Embryonic facial prominence (tissue), 1 donor: ENCODE measurements around the gene ABCF2.

Source experiments
- DNase-seq: peaks from one replicate; pipeline ENCODE4 v3.0.0-alpha.2; 2016; ENCODE audit errors: extremely low spot score

The ABCF2 gene

GRCh38 chr7:151252961-151253711 lies 26.1 kb upstream of the ABCF2 start:
- DNase-seq: no peak

- DNase-seq: no peak
Measured at GRCh38 chr7:151252561-151252835, 25.5 kb upstream of the ABCF2 start.

- no peak for DNase-seq
Measured at GRCh38 chr7:151251689-151252560, 24.9 kb upstream of the ABCF2 start.

- no peak for DNase-seq
Measured at GRCh38 chr7:151251328-151251688, 24.3 kb upstream of the ABCF2 start.

- no peak for DNase-seq
Measured at GRCh38 chr7:151250181-151251132, 23.5 kb upstream of the ABCF2 start.

- no peak for DNase-seq
Measured at GRCh38 chr7:151249732-151250072, 22.7 kb upstream of the ABCF2 start.

GRCh38 chr7:151249034-151249731 lies 22.2 kb upstream of the ABCF2 start:
- no peak for DNase-seq

- no peak for DNase-seq
Measured at GRCh38 chr7:151248346-151249033, 21.5 kb upstream of the ABCF2 start, which contains the start of gene SMARCD3. Gene SMARCD3, minus strand, starts transcription at chr7:151248694. Its CDS starts 132 bp downstream, at chr7:151248562.

- DNase-seq: no peak
Measured at GRCh38 chr7:151247611-151248345, 20.8 kb upstream of the ABCF2 start.

GRCh38 chr7:151246851-151247580 lies 20.0 kb upstream of the ABCF2 start:
- no peak for DNase-seq

- no peak for DNase-seq
Measured at GRCh38 chr7:151246102-151246850, 19.3 kb upstream of the ABCF2 start.

GRCh38 chr7:151245360-151246101 lies 18.5 kb upstream of the ABCF2 start:
- DNase-seq: no peak

GRCh38 chr7:151244841-151245346 lies 17.9 kb upstream of the ABCF2 start:
- DNase-seq: no peak

GRCh38 chr7:151244196-151244840 lies 17.3 kb upstream of the ABCF2 start:
- DNase-seq: no peak

GRCh38 chr7:151243408-151244195 lies 16.6 kb upstream of the ABCF2 start:
- no peak for DNase-seq

GRCh38 chr7:151243045-151243349 lies 16.0 kb upstream of the ABCF2 start:
- DNase-seq: no peak
